HepG2 (cell line): ENCODE measurements around the gene DLX3. TPM values are rescaled to one million over a fixed set of nuclear protein-coding genes. Genes with fewer than 3 reads are reported as not detected.

Source experiments
- FOXP1 ChIP-seq, 2 experiments: fragments of 450-650 bp in 1 of 2; IDR thresholded peaks; 2 replicates each; pipeline ENCODE4 v1.6.1; 2017 to 2018; ENCODE audit warnings: antibody characterized with exemption in 1 of 2
- HOXA3 ChIP-seq: sonication (generic); formaldehyde crosslinking; IDR thresholded peaks from 2 replicates; pipeline ENCODE4 v1.5.0; 2020; ENCODE audit warnings: missing genetic modification reagents
- KDM5B ChIP-seq: sonication (generic); formaldehyde crosslinking; IDR thresholded peaks from 2 replicates; pipeline ENCODE4 v1.4.0; 2020; ENCODE audit warnings: missing genetic modification reagents, mild to moderate bottlenecking, borderline replicate concordance
- MBD4 ChIP-seq: IDR thresholded peaks from 2 replicates; pipeline ENCODE4 v1.6.1; 2012; ENCODE audit warnings: low read length, inconsistent platforms, borderline replicate concordance
- MEIS1 ChIP-seq: sonication (generic); formaldehyde crosslinking; IDR thresholded peaks from 2 replicates; pipeline ENCODE4 v1.9.0; 2021; ENCODE audit warnings: mild to moderate bottlenecking, missing genetic modification reagents, moderate library complexity, borderline replicate concordance
- ZNF337 ChIP-seq: sonication (generic); formaldehyde crosslinking; IDR thresholded peaks from 2 replicates; pipeline ENCODE4 v1.5.1; 2020; ENCODE audit warnings: missing genetic modification reagents, low read depth, mild to moderate bottlenecking, borderline replicate concordance
- ZNF468 ChIP-seq: sonication (generic); formaldehyde crosslinking; IDR thresholded peaks from 2 replicates; pipeline ENCODE4 v1.8.0; 2022; ENCODE audit warnings: mild to moderate bottlenecking, moderate library complexity, missing genetic modification reagents
- polyA plus RNA-seq, 8 experiments: library from polyadenylated mRNA; depleted of rRNA in 3 of 8; stranded (reverse) in 7 of 8; unstranded in 1 of 8; fragments of >200 nt; fragmentation: Illumina TruSeq in 4 of 8; extraction: Trizol in 4 of 8; gene quantifications; 2 replicates each; pipeline versions ENCODE4 v1.2.1 to v1.2.3, GENCODE V29; 2011 to 2016; ENCODE audit warnings: low read depth in 4 of 8, missing spikeins in 1 of 8, mixed read lengths in 1 of 8; ENCODE audit not compliant: insufficient read depth in 1 of 8
- total RNA-seq, 5 experiments: library from RNA; depleted of rRNA; stranded (reverse); fragments of >200 nt; fragmentation: Illumina TruSeq; extraction: Trizol; gene quantifications; 2 replicates each; pipeline ENCODE4 v1.2.3, GENCODE V29; 2016; ENCODE audit warnings: low read depth in 1 of 5
- TF ChIP-seq, protein P1 (sequence below): fragments of 450-650 bp; IDR thresholded peaks from 2 replicates; pipeline ENCODE4 v1.6.1; 2016
- TF ChIP-seq, protein P2 (sequence below): sonication (generic); formaldehyde crosslinking; conservative IDR thresholded peaks from 2 replicates; pipeline ENCODE4 v1.8.1; 2023; ENCODE audit warnings: missing genetic modification reagents
- TF ChIP-seq, protein P3 (sequence below): sonication (generic); formaldehyde crosslinking; IDR thresholded peaks from 2 replicates; pipeline ENCODE4 v1.8.1; 2022; ENCODE audit warnings: mild to moderate bottlenecking, missing genetic modification reagents
- TF ChIP-seq, protein P4 (sequence below): sonication (generic); formaldehyde crosslinking; IDR thresholded peaks from 2 replicates; pipeline ENCODE4 v1.4.0; 2020; ENCODE audit warnings: mild to moderate bottlenecking, missing genetic modification reagents
- TF ChIP-seq, protein P5 (sequence below): IDR thresholded peaks from 2 replicates; pipeline ENCODE4 v1.6.1; 2016; ENCODE audit warnings: missing biosample characterization, missing genetic modification reagents, low read depth

The DLX3 gene
- total and polyA plus RNA-seq, 2 of the 13 experiments (the other 11 are each of a cell fraction or from before 2014, with no cell fraction given), result 0.03 TPM; not detected in 1

DNA sequence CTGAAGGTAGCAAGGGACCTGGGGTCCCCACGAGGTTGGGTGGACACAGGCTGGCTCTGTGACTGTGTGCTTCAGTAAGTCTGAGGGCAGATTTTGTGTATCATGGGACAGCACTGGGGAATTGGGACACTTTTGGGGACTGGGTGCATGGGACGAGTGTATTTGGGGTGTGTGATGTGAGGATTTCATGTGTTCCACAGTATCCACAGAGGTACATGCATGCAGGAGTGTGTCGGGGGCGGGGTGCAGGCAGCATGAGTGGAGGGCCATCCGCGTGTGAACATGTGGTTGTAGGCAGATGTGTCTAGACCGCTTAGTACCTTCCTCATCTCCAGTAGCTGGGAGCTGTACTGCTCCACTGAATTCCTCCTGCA is 1.1 kb upstream of the DLX3 start (continued):
- TF ChIP-seq KDM5B (no peak), MEIS1 (CRISPR knock-in tag) (no peak), FOXP1 (IDR thresholded peaks at IDR 0.05) (no peak), FOXP1 (CRISPR knock-in tag; IDR thresholded peaks at IDR 0.05) (no peak), MBD4 (no peak), ZNF468 (CRISPR knock-in tag) (no peak), ZNF337 (CRISPR knock-in tag) (no peak), HOXA3 (CRISPR knock-in tag) (no peak)
- TF ChIP-seq, protein P1, sequence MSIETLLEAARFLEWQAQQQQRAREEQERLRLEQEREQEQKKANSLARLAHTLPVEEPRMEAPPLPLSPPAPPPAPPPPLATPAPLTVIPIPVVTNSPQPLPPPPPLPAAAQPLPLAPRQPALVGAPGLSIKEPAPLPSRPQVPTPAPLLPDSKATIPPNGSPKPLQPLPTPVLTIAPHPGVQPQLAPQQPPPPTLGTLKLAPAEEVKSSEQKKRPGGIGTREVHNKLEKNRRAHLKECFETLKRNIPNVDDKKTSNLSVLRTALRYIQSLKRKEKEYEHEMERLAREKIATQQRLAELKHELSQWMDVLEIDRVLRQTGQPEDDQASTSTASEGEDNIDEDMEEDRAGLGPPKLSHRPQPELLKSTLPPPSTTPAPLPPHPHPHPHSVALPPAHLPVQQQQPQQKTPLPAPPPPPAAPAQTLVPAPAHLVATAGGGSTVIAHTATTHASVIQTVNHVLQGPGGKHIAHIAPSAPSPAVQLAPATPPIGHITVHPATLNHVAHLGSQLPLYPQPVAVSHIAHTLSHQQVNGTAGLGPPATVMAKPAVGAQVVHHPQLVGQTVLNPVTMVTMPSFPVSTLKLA, result no peak
- TF ChIP-seq, protein P2, sequence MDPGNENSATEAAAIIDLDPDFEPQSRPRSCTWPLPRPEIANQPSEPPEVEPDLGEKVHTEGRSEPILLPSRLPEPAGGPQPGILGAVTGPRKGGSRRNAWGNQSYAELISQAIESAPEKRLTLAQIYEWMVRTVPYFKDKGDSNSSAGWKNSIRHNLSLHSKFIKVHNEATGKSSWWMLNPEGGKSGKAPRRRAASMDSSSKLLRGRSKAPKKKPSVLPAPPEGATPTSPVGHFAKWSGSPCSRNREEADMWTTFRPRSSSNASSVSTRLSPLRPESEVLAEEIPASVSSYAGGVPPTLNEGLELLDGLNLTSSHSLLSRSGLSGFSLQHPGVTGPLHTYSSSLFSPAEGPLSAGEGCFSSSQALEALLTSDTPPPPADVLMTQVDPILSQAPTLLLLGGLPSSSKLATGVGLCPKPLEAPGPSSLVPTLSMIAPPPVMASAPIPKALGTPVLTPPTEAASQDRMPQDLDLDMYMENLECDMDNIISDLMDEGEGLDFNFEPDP (CRISPR knock-in tag), result no peak
- TF ChIP-seq, protein P3, sequence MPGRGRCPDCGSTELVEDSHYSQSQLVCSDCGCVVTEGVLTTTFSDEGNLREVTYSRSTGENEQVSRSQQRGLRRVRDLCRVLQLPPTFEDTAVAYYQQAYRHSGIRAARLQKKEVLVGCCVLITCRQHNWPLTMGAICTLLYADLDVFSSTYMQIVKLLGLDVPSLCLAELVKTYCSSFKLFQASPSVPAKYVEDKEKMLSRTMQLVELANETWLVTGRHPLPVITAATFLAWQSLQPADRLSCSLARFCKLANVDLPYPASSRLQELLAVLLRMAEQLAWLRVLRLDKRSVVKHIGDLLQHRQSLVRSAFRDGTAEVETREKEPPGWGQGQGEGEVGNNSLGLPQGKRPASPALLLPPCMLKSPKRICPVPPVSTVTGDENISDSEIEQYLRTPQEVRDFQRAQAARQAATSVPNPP (CRISPR knock-in tag), result no peak
- TF ChIP-seq, protein P4, sequence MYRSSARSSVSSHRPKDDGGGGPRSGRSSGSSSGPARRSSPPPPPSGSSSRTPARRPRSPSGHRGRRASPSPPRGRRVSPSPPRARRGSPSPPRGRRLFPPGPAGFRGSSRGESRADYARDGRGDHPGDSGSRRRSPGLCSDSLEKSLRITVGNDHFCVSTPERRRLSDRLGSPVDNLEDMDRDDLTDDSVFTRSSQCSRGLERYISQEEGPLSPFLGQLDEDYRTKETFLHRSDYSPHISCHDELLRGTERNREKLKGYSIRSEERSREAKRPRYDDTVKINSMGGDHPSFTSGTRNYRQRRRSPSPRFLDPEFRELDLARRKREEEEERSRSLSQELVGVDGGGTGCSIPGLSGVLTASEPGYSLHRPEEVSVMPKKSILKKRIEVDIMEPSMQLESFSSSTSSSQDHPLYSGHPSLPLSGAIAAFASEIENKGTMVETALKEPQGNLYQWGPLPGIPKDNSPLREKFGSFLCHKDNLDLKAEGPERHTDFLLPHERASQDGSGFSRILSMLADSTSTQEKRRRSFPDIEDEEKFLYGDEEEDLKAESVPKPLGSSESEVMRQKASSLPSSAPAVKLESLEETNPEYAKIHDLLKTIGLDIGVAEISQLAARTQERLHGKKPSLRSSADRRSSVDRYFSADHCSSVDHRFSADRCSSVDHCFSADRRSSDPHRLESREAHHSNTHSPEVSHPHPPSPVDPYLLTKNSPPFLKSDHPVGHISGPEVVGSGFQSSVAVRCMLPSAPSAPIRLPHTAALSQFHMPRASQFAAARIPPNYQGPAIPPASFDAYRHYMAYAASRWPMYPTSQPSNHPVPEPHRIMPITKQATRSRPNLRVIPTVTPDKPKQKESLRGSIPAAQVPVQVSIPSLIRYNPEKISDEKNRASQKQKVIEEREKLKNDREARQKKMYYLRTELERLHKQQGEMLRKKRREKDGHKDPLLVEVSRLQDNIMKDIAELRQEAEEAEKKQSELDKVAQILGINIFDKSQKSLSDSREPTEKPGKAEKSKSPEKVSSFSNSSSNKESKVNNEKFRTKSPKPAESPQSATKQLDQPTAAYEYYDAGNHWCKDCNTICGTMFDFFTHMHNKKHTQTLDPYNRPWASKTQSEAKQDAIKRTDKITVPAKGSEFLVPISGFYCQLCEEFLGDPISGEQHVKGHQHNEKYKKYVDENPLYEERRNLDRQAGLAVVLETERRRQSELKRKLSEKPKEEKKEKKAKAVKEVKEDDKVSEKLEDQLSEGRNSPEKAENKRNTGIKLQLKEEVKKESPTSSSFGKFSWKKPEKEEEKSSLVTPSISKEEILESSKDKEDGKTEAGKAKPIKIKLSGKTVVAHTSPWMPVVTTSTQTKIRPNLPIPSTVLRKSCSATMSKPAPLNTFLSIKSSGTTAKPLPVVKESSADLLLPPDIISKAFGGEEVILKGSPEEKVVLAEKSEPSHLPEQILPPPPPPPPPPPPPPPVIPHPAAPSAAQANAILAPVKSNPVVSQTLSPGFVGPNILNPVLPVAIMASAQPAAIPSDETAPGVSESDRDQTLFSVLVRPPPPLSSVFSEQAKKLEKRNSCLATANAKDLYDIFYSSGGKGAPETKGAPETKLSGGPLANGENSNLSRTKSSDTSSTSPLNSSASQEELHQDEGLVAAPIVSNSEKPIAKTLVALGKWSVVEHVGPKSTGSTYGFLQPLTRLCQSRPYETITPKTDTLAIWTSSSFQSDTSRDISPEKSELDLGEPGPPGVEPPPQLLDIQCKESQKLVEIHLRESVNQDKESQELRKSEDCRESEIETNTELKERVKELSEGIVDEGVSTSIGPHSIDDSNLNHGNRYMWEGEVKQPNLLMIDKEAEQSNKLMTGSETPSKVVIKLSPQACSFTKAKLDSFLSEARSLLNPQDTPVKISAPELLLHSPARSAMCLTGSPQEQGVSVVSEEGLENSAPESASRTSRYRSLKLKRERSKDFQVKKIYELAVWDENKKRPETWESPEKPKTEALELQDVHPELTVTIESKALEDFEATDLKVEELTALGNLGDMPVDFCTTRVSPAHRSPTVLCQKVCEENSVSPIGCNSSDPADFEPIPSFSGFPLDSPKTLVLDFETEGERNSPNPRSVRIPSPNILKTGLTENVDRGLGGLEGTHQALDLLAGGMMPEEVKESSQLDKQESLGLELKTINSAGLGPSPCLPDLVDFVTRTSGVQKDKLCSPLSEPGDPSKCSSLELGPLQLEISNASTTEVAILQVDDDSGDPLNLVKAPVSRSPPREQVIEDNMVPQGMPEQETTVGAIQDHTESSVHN (CRISPR knock-in tag), result no peak
- TF ChIP-seq, protein P5, sequence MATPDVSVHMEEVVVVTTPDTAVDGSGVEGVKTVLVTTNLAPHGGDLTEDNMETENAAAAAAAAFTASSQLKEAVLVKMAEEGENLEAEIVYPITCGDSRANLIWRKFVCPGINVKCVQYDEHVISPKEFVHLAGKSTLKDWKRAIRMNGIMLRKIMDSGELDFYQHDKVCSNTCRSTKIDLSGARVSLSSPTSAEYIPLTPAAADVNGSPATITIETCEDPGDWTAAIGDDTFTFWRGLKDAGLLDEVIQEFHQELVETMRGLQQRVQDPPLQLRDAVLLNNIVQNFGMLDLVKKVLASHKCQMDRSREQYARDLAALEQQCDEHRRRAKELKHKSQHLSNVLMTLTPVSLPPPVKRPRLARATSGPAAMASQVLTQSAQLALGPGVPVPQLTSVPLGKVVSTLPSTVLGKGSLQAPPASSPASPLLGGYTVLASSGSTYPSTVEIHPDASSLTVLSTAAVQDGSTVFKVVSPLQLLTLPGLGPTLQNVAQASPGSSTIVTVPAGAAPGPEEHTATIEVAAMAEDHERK, result no peak
